Fibroblast of lung (primary cell): Measurements from ENCODE around the gene CTNNA2. TPM values are rescaled to one million over a fixed set of nuclear protein-coding genes. Genes with fewer than 3 reads are reported as not detected.
"Not testable (repeated sequence)": the region's sequence is repeated elsewhere in the genome, so short reads cannot be mapped to it uniquely, and the experiment has no call there.

ENCODE experiments used
- DNase-seq, 2 donors: peaks; one replicate each; pipeline versions ENCODE4 v3.0.0 to v3.0.0-alpha.2; 2010; ENCODE audit warnings: low read depth in 2 of 2
- H2AFZ ChIP-seq: 2 replicates; pipeline ENCODE4 v1.5.1; 2012; ENCODE audit warnings: low read length, control low read depth, inconsistent platforms
- H3K27ac ChIP-seq: 2 replicates; pipeline ENCODE4 v1.5.1; 2011; ENCODE audit warnings: low read length, control low read depth; ENCODE audit not compliant: insufficient read depth
- H3K27me3 ChIP-seq: 2 replicates; pipeline ENCODE4 v1.5.1; 2011; ENCODE audit warnings: mild to moderate bottlenecking, low read length; ENCODE audit not compliant: control insufficient read depth, insufficient read depth
- H3K36me3 ChIP-seq: 2 replicates; pipeline ENCODE4 v1.5.1; 2011; ENCODE audit warnings: low read length; ENCODE audit not compliant: control insufficient read depth, insufficient read depth
- H3K4me1 ChIP-seq: 2 replicates; pipeline ENCODE4 v1.5.1; 2011; ENCODE audit warnings: low read length; ENCODE audit not compliant: control insufficient read depth, insufficient read depth; ENCODE audit errors: extremely low read depth
- H3K4me2 ChIP-seq: 2 replicates; pipeline ENCODE4 v1.5.1; 2011; ENCODE audit warnings: low read length, control low read depth; ENCODE audit not compliant: insufficient read depth; ENCODE audit errors: extremely low read depth
- H3K4me3 ChIP-seq, 4 experiments: fragments of 200-600 bp in 1 of 4; sonication (generic) in 1 of 4; replicated peaks in 1 of 4; 2 replicates each; pipeline ENCODE4 v1.5.1; 2011 to 2016; ENCODE audit warnings: low read length in 4 of 4, low read depth in 3 of 4, mild to moderate bottlenecking in 3 of 4, control low read depth in 2 of 4, inconsistent platforms in 1 of 4, mixed read lengths in 1 of 4; ENCODE audit not compliant: insufficient read depth in 1 of 4; ENCODE audit errors: control extremely low read depth in 1 of 4
- H3K79me2 ChIP-seq: 2 replicates; pipeline ENCODE4 v1.5.1; 2012; ENCODE audit warnings: mild to moderate bottlenecking, low read length, inconsistent platforms; ENCODE audit not compliant: control insufficient read depth, insufficient read depth
- H3K9ac ChIP-seq: 2 replicates; pipeline ENCODE4 v1.5.1; 2011; ENCODE audit warnings: mild to moderate bottlenecking, low read length, control low read depth; ENCODE audit not compliant: insufficient read depth
- H3K9me3 ChIP-seq: 2 replicates; pipeline ENCODE4 v1.5.1; 2012; ENCODE audit warnings: low read depth, low read length; ENCODE audit not compliant: control insufficient read depth, insufficient read depth
- H4K20me1 ChIP-seq: 2 replicates; pipeline ENCODE4 v1.5.1; 2011; ENCODE audit warnings: low read length; ENCODE audit not compliant: control insufficient read depth, insufficient read depth; ENCODE audit errors: extremely low read depth
- EZH2 ChIP-seq: IDR thresholded peaks from 2 replicates; pipeline ENCODE4 v1.5.1; 2012; ENCODE audit warnings: low read length, control low read depth, mild to moderate bottlenecking; ENCODE audit errors: missing control alignments
- polyA plus RNA-seq, 2 donors: library from polyadenylated mRNA; depleted of rRNA in 1 of 2; stranded (reverse) in 1 of 2; unstranded in 1 of 2; fragments of >200 nt; gene quantifications; 2 replicates each; pipeline ENCODE4 v1.2.1, GENCODE V29; 2011 to 2012; ENCODE audit warnings: missing spikeins in 1 of 2
- total RNA-seq: library from RNA; depleted of rRNA; stranded (reverse); fragments of >200 nt; gene quantifications from 2 replicates; pipeline ENCODE4 v1.2.1, GENCODE V29; 2014
- TF ChIP-seq, protein P1 (sequence below), 2 donors: IDR thresholded peaks in 1 of 2; conservative IDR thresholded peaks in 1 of 2; 1 replicate in 1 of 2; 2 replicates in 1 of 2; pipeline ENCODE4 v1.5.1; 2011 to 2012; ENCODE audit warnings: low read length in 2 of 2, control low read depth in 1 of 2, inconsistent platforms in 1 of 2, low read depth in 1 of 2, mild to moderate bottlenecking in 1 of 2

CTNNA2 gene
- total and polyA plus RNA-seq, 2 donors (not counting 1 experiment from before 2014, with no cell fraction given), result not detected

GRCh38 chr2:80030135-80030534, 517.3 kb downstream of the CTNNA2 start:
- no peaks in the 10 kb centered on the region for H4K20me1 ChIP-seq
- H3K27ac ChIP-seq, result no peak overlapping the region
- H3K4me3 ChIP-seq, result no peak overlapping the region
- H3K4me1 ChIP-seq, result no peaks in the 10 kb centered on the region
- DNase-seq, result no peak
- H3K4me2 ChIP-seq, result no peak overlapping the region
- no peaks in the 10 kb centered on the region for H3K36me3 ChIP-seq
- H2AFZ ChIP-seq, result no peak overlapping the region
- no peak for TF ChIP-seq EZH2
- TF ChIP-seq, protein P1, sequence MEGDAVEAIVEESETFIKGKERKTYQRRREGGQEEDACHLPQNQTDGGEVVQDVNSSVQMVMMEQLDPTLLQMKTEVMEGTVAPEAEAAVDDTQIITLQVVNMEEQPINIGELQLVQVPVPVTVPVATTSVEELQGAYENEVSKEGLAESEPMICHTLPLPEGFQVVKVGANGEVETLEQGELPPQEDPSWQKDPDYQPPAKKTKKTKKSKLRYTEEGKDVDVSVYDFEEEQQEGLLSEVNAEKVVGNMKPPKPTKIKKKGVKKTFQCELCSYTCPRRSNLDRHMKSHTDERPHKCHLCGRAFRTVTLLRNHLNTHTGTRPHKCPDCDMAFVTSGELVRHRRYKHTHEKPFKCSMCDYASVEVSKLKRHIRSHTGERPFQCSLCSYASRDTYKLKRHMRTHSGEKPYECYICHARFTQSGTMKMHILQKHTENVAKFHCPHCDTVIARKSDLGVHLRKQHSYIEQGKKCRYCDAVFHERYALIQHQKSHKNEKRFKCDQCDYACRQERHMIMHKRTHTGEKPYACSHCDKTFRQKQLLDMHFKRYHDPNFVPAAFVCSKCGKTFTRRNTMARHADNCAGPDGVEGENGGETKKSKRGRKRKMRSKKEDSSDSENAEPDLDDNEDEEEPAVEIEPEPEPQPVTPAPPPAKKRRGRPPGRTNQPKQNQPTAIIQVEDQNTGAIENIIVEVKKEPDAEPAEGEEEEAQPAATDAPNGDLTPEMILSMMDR (conservative IDR thresholded peaks at IDR 0.05 in 1 of 2, IDR thresholded peaks at IDR 0.05 in 1 of 2; ENCODE audit: low read depth in 1 of 2, low read length in 2 of 2), result no peak
- no peaks in the 10 kb centered on the region for H3K27me3 ChIP-seq
- H3K79me2 ChIP-seq, result no peaks in the 10 kb centered on the region
- no peaks in the 10 kb centered on the region for H3K9me3 ChIP-seq
- H3K9ac ChIP-seq, result no peak overlapping the region

- H3K4me2 ChIP-seq, H3K9me3 ChIP-seq, H3K27me3 ChIP-seq, DNase-seq, H3K4me1 ChIP-seq, H3K27ac ChIP-seq, H3K9ac ChIP-seq, H3K79me2 ChIP-seq, H3K36me3 ChIP-seq, H2AFZ ChIP-seq, H3K4me3 ChIP-seq, H4K20me1 ChIP-seq: not testable (repeated sequence)
Observed at GRCh38 chr2:80032684-80033083, 519.8 kb downstream of the CTNNA2 start.

- no peak overlapping the region for H3K27ac ChIP-seq
- DNase-seq, result no peak
- H4K20me1 ChIP-seq, result no peaks in the 10 kb centered on the region
- no peaks in the 10 kb centered on the region for H3K4me1 ChIP-seq
- no peak overlapping the region for H2AFZ ChIP-seq
- H3K4me2 ChIP-seq, result no peak overlapping the region
- H3K36me3 ChIP-seq, result no peaks in the 10 kb centered on the region
- TF ChIP-seq, protein P1 (conservative IDR thresholded peaks at IDR 0.05 in 1 of 2, IDR thresholded peaks at IDR 0.05 in 1 of 2; ENCODE audit: low read depth in 1 of 2, low read length in 2 of 2), result no peak
- no peak for TF ChIP-seq EZH2
- no peak overlapping the region for H3K4me3 ChIP-seq
- no peak overlapping the region for H3K9ac ChIP-seq
- H3K9me3 ChIP-seq, result no peaks in the 10 kb centered on the region
- H3K79me2 ChIP-seq, result no peaks in the 10 kb centered on the region
- no peaks in the 10 kb centered on the region for H3K27me3 ChIP-seq
Observed at GRCh38 chr2:80035749-80036285, 523.0 kb downstream of the CTNNA2 start.
